Heart left ventricle (tissue), 13 donors: ENCODE results near the gene DUT.
"Not testable (repeated sequence)": the region's sequence is repeated elsewhere in the genome, so short reads cannot be mapped to it uniquely, and the experiment has no call there.

ENCODE experiments used
- CTCF ChIP-seq, 12 donors: fragments of 200-600 bp; sonication (generic) in 4 of 12; IDR thresholded peaks; one replicate each; pipeline versions ENCODE4 v1.5.0 to v1.8.0; 2018 to 2022; ENCODE audit warnings: antibody characterized with exemption in 12 of 12, mild to moderate bottlenecking in 5 of 12
- POLR2A ChIP-seq, 2 donors: fragments of 450-650 bp; IDR thresholded peaks; one replicate each; pipeline ENCODE4 v1.6.1; 2017; ENCODE audit warnings: antibody characterized with exemption in 2 of 2, mild to moderate bottlenecking in 2 of 2, moderate library complexity in 2 of 2
- donor health status: ischemic (EF 13 %, LVEDD 7.1; RV severe dilation, severe dysfunction).
- donor health status: DM: no; HTN: yes; CAD: no.
- donor health status: DM: no; HTN: no; CAD: no.
- donor health status: ischemic (EF 25% LVEDD 6.9; RV normal size, moderate dysfunction).
- donor health status: ischemic (EF 25% LVEDD 5.7; RV mildly dilated, moderate dysfunction).
- donor health status: ischemic (EF 35%, LVEDD 5.7; RV mildly dilated, moderate dysfunction).
- donor health status: nonischemic (EF 11% LVEDD 7.7; RV severe dilation, severe dysfunction).
- donor health status: DM: yes; HTN: yes; CAD: no.
- donor health status: PGD.
- donor health status: ischemic (EF 29% LVEDD 5.4; RV normal size, mild dysfunction).
- donor health status: nonischemic (EF 23%, LVEDD 6.1; RV moderate dilation, normal function).

GRCh38 chr15:48326180-48326579 is 5.0 kb upstream of the DUT start:
- not testable (repeated sequence) for TF ChIP-seq CTCF, POLR2A (IDR thresholded peaks at IDR 0.05)
